ENCODE measurements around the gene NEK4. TPM values are rescaled to one million over a fixed set of nuclear protein-coding genes. Genes with fewer than 3 reads are reported as not detected.

The NEK4 gene
- total RNA-seq, 6 experiments from 2014 or later: 19.9 to 25.0 (median 21.7) TPM

DNA sequence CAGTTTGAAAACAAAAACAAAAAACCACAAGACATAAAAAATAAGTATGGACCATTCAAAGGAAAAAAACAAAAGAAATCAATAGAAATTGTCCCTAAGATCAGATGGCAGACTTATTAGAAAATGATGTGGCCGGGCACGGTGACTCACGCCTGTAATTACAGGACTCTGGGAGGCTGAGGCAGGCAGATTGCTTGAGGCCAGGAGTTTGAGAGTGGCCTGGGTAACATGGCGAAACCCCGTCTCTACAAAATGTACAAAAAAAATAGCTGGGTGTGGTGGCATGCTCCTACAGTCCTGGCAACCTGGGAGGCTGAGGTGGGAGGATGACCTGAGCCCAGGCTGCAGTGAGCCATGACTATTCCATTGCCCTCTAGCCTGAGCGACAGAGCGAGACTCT lies 48.2 kb downstream of the NEK4 start:
- peaks cover 12% of the 10 kb centered on the region for H3K36me3 Mint-ChIP-seq (ENCODE audit: low read depth)
- no peak for DNase-seq
- no peak overlapping the region for H3K4me3 Mint-ChIP-seq
- TF ChIP-seq CTCF (IDR thresholded peaks at IDR 0.05): no peak
- H3K4me1 Mint-ChIP-seq (ENCODE audit: low read depth): 0 out of 2 replicates have a peak, but pooled peaks cover 8% of the 10 kb centered on the region
- peaks cover under 1% of the 10 kb centered on the region; the same call in 1 of the 2 replicates for H3K9me3 Mint-ChIP-seq
- no peak overlapping the region; the same call in 1 of the 2 replicates for H3K27ac Mint-ChIP-seq
- H3K27me3 Mint-ChIP-seq (ENCODE audit: insufficient read depth): no peaks in the 10 kb centered on the region

DNA sequence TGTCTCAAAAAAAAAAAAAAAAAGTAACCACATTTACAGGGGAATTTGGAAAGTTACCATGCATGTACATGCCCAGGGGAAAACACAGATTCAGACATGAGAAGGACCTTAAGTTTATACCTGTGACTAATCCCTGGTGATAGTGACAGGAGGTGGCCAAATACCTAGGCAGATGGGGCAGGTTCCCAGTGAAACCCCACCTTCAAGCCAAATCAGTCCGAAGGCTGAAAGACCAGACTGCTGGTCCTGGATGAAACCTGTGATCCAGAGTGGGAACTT lies 49.1 kb downstream of the NEK4 start:
- peaks cover 11% of the 10 kb centered on the region for H3K36me3 Mint-ChIP-seq (ENCODE audit: low read depth)
- no peak for DNase-seq
- H3K4me1 Mint-ChIP-seq (ENCODE audit: low read depth): 0 out of 2 replicates have a peak, but pooled peaks cover 8% of the 10 kb centered on the region
- H3K9me3 Mint-ChIP-seq: no peaks in the 10 kb centered on the region; the same call in 1 of the 2 replicates
- H3K27me3 Mint-ChIP-seq (ENCODE audit: insufficient read depth): no peaks in the 10 kb centered on the region
- H3K4me3 Mint-ChIP-seq: no peak overlapping the region
- H3K27ac Mint-ChIP-seq: no peak overlapping the region
- no peak for TF ChIP-seq CTCF (IDR thresholded peaks at IDR 0.05)

- TF ChIP-seq CTCF (IDR thresholded peaks at IDR 0.05): no peak
- Mint-ChIP-seq H3K36me3 (ENCODE audit: low read depth) (peaks cover 10% of the 10 kb centered on the region), H3K4me3 (no peak overlapping the region), H3K9me3 (no peaks in the 10 kb centered on the region; the same call in 1 of the 2 replicates), H3K27me3 (ENCODE audit: insufficient read depth) (no peaks in the 10 kb centered on the region), H3K4me1 (ENCODE audit: low read depth) (0 out of 2 replicates have a peak, but pooled peaks cover 8% of the 10 kb centered on the region), H3K27ac (no peak overlapping the region)
- no peak for DNase-seq
Measured at GRCh38 chr3:52721002-52721729, 49.6 kb downstream of the NEK4 start.

DNA sequence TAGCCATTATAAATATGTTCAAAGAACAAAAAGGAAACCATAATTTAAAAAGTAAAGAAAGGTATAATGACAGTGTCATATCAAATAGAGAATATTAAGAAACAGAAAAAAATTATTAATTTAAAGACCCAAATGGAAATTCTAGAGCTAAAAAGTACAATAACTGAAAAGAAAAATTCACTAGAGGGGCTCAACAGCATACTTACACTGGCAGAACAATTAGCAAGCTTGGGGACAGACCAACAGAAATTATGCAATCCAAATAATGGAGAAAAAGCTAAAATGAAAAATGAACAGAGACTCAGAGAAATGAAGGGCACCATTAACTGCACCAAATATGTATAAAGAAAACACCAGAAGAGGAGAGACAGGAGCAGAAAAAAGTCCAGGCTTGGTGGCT lies 51.1 kb downstream of the NEK4 start:
- Mint-ChIP-seq H3K4me1 (ENCODE audit: low read depth) (0 out of 2 replicates have a peak, but pooled peaks cover 8% of the 10 kb centered on the region), H3K9me3 (no peaks in the 10 kb centered on the region; the same call in 1 of the 2 replicates), H3K4me3 (no peak overlapping the region), H3K36me3 (ENCODE audit: low read depth) (peaks cover 5% of the 10 kb centered on the region), H3K27me3 (ENCODE audit: insufficient read depth) (no peaks in the 10 kb centered on the region), H3K27ac (no peak overlapping the region)
- no peak for DNase-seq
- TF ChIP-seq CTCF (IDR thresholded peaks at IDR 0.05): no peak

DNA sequence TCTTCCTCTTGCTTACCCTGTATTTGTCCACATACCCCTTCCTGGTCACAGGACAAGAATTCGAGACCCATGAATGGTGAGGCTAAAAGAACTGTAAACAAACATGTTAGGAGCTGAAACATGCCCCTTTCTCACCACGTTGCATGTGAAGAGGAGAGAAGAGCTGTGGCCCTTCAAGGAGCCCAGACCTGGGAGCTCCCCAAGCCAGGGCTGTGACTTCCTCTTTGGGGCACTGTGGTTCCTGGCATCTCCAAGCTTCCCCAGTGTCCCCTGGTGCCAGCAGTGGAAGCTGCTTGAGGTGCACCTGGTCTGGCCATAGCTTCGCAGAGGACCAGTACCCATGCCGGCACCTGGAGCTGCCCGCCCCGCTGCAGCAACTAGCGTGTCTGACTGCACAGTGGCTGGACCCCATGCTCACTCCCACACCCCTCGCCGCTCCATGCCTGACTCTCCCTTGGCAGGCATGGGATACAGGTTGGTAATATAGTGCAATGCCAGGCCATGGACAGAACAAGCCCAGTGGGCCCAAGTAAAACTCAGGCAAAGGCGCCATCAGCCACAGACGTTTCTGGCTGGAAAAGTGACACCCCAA lies 54.9 kb downstream of the NEK4 start:
- Mint-ChIP-seq H3K4me1 (ENCODE audit: low read depth) (no peaks in the 10 kb centered on the region), H3K36me3 (ENCODE audit: low read depth) (peaks cover 14% of the 10 kb centered on the region), H3K4me3 (no peak overlapping the region), H3K9me3 (no peaks in the 10 kb centered on the region; the same call in 1 of the 2 replicates), H3K27ac (no peak overlapping the region), H3K27me3 (ENCODE audit: insufficient read depth) (no peaks in the 10 kb centered on the region)
- no peak for TF ChIP-seq CTCF (IDR thresholded peaks at IDR 0.05)
- DNase-seq: no peak

Measured in HFFc6 (cell line).